Measurements from ENCODE around the gene MAP3K19.
"Not testable (repeated sequence)": the region's sequence is repeated elsewhere in the genome, so short reads cannot be mapped to it uniquely, and the experiment has no call there.

MAP3K19 gene, protein sequence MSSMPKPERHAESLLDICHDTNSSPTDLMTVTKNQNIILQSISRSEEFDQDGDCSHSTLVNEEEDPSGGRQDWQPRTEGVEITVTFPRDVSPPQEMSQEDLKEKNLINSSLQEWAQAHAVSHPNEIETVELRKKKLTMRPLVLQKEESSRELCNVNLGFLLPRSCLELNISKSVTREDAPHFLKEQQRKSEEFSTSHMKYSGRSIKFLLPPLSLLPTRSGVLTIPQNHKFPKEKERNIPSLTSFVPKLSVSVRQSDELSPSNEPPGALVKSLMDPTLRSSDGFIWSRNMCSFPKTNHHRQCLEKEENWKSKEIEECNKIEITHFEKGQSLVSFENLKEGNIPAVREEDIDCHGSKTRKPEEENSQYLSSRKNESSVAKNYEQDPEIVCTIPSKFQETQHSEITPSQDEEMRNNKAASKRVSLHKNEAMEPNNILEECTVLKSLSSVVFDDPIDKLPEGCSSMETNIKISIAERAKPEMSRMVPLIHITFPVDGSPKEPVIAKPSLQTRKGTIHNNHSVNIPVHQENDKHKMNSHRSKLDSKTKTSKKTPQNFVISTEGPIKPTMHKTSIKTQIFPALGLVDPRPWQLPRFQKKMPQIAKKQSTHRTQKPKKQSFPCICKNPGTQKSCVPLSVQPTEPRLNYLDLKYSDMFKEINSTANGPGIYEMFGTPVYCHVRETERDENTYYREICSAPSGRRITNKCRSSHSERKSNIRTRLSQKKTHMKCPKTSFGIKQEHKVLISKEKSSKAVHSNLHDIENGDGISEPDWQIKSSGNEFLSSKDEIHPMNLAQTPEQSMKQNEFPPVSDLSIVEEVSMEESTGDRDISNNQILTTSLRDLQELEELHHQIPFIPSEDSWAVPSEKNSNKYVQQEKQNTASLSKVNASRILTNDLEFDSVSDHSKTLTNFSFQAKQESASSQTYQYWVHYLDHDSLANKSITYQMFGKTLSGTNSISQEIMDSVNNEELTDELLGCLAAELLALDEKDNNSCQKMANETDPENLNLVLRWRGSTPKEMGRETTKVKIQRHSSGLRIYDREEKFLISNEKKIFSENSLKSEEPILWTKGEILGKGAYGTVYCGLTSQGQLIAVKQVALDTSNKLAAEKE (N-terminal part only)

DNA sequence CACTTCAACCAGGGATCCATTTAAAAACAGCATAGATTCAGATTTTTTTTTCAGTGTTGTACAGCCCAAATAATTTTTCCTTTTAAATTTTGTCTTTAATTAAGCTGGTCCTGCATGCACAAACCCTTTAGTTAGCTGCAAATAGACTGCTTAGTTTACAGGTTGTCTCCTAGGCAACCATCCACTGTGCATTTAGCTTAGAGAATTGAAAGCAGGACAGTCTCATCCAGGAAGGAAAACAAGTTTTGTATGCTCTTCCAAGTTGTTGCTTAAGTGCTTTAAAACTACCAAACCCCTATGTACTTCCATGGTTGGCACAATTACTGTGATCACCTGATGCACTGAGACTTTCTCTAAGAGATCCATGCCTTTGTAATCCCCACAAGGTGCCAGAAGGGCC lies at the start of gene MAP3K19:
Gene MAP3K19, minus strand, starts transcription at position 148 of the 400 bp plus-strand sequence. CDS start 22,800 bp downstream, outside the sequence.
- no peak for DNase-seq (ENCODE audit: low read depth in 1 of 2, low spot score in 1 of 2)

DNA sequence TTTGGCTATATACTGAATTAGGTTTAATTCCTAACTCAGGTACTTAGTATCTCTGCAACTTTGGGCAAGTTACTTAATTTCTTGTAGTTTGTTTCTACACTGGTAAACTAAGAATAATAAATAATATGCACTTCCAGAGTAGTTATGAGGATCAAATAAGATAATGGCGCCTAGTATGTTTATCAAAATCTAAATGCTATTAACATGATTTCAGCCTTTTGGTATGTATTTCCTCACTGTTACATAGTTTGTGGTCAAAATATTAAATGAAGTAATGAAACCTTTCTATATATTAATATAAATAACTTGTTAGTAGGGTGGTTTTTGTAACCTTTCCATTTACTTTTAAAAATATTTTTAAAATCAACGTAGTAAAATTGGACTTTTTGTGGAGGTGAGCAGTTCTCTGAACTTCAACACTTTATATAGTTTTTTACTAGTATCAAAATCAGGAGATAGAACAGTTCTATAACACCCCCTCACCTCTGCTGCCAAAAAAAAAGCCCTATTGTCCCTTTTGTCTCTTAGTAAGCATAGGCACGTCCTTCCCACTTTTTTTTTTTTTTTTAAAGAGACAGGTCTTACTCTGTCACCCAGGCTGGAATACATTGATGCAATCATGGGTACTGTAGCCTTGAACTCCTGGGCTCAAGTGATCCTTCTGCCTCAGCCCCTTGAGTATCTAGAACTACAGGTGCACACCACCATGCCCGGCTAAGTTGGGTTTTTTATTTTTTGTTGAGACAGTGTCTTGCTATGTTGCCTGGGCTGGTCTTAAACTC lies 49.6 kb upstream of the MAP3K19 start:
- no peak for DNase-seq (ENCODE audit: low read depth in 1 of 2, low spot score in 1 of 2)

DNA sequence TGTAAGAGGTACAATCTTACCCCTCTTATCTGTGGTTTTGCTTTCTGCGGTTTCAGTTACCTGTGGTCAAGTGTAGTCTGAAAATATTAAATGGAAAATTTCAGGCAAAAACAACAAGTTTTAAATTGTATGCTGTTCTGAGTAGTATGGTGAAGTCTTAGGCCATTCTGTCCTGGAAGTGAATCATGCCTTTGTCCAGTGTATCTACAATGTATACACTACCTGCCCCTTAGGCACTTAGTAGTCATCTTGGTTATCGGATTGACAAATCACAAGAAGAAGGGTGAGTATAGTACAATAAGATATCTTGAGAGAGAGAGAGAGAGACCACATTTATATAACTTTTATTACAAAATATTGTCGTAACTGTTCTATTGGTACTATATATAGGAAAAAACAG lies 48.3 kb upstream of the MAP3K19 start:
- DNase-seq (ENCODE audit: low read depth in 1 of 2, low spot score in 1 of 2): no peak

DNA sequence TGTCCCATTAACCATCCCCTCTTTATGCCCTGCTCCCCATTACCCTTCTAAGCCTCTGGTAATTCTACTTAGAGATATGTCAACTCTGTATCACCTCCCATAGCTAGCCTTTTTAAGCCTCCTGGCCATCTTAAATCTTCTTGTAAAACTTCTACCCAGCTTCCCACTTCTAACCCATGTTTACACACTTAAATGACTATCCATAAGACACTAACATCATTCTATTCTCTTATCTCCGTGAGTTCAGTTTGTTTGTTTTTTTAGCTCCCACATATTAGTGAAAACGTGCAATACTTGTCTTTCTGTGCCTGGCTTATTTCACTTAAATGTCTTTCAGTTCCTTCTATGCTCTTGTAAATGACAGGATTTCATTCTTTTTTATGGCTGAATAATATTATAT lies 47.3 kb upstream of the MAP3K19 start:
- DNase-seq (ENCODE audit: low read depth in 1 of 2, low spot score in 1 of 2): no peak

DNA sequence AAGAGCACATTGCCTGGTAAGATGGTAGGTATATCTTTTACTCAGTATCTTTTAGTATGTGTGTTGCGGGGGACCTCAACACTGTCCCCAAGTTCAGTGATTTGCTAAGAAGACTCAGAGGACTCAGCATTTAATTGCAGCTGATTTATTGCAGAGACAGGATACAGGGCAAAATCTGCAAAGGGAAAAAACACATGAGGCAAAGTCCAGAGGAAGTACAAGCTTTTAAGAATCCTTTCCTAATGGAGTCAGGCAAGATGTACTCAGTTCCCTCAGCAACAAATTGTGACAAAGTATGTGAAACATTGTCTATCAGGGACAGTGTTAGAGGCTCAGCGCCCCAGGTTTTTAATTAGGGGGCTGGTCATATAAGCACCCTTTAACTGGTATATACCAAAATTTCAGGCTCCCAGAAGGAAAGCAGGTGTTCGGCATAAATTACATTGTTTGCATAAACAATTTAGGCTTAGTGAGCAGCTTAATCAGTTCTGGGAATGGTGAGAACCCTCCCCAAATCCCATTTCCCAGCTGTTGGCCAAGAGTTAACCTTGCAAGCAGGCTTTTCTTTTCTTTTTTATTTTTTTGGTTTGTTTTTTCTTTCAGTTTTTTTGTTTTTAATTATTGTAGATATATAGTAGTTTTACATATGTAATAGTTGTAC lies 46.6 kb upstream of the MAP3K19 start:
- no peak for DNase-seq (ENCODE audit: low read depth in 1 of 2, low spot score in 1 of 2)

DNA sequence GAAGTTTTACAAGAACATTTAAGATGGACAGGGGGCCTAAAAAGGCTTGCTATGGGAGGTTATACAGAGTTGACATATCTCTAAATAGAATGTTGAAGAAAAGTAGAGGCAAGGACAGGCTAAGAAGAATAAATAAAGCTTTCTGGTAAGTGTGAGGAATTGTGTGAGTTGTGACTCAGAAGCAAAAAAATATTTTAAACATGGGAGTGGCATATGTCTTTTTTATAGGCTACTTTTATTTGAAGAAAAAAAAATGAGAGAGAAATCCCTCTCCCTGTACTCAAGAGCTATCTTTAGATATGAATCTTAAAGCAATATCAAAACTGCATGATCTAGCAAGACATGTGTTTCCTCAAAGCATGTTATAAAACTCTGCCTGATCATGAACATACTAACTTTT lies 45.9 kb upstream of the MAP3K19 start:
- no peak for DNase-seq (ENCODE audit: low read depth in 1 of 2, low spot score in 1 of 2)

DNA sequence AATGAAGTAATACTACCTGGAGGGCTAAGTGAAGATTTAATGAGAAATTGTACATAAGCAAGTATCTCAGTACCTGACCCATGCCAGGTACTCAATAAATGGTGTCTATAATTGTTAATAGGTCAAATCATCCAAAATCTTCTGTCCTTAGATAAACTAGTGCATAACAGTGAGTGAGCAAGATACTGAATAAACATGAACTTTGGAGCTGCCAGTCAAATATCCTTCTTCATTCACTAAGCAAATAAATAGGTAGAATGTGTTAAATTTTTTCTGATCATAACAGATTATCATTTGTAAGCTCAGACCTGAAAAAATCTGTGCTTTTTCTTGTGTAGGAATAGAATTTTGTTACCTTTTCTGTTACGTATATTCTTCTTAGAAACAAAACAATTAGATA lies 44.4 kb upstream of the MAP3K19 start:
- DNase-seq (ENCODE audit: low read depth in 1 of 2, low spot score in 1 of 2): no peak

DNA sequence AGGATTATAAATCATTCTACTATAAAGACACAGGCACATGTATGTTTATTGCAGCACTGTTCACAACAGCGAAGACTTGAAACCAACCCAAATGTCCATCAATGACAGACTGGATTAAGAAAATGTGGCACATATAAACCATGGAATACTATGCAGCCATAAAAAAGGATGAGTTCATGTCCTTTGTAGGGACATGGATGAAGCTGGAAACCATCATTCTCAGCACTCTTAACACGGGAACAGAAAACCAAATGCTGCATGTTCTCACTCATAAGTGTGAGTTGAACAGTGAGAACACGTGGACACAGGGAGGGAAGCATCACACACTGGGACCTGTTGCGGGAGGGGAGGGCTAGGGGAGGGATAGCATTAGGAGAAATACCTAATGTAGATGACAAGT lies 42.4 kb upstream of the MAP3K19 start:
- not testable (repeated sequence) for DNase-seq (ENCODE audit: low read depth in 1 of 2, low spot score in 1 of 2)

DNA sequence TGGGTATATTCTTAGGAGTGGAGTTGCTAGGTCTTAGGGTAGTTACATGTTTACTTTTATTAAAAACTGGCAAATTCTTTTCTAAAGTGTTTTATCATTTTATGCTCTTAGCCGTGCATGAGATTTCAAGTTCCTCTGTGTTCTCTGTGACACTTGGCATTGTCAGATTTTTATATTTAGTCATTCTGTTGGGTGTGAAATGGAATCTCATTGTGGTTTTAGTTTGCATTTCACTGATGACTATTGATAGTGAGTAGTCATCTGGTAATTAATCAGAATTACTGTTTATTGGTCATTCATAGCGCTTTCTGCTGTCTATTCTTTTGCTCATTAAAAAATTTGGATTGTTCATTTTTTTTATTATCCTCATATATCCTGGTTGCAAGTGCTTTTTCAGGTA lies 39.0 kb upstream of the MAP3K19 start:
- DNase-seq (ENCODE audit: low read depth in 1 of 2, low spot score in 1 of 2): no peak

DNA sequence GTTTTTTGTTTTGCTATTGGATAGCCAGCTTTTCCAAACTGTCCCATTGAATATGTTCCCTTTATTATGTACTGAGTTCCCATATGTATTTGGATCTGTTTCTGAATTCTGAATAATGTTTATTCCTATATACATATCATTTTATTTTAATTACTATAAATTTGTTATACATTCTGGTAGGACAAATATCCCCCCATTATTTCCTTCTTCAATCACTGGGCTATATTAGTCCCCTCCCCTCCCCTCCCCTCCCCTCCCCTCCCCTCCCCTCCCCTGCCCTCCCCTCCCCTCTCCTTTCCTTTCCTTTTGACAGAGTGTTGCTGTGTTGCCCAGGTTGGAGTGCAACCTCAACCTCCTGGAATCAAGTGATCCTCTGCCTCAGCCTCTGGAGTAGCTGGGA lies 31.2 kb upstream of the MAP3K19 start:
- no peak for DNase-seq (ENCODE audit: low read depth in 1 of 2, low spot score in 1 of 2)

DNA sequence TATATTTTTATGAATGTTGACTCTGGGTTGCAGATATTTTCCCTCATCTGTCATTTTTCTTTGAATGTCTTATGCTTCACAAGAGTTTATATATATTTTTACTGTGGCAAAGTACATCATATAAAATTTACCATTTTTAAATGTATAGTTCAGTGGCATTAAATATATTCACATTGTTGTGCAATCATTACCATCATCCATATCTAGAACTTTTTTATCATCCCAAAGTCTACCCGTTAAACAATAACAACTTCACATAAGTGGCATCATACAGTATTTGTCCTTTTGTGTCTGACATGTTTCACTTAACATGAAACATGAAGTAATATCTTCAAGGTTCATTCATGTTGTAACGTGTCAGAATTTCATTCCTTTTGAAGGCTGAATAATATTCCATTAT lies 29.3 kb upstream of the MAP3K19 start:
- DNase-seq (ENCODE audit: low read depth in 1 of 2, low spot score in 1 of 2): no peak

DNA sequence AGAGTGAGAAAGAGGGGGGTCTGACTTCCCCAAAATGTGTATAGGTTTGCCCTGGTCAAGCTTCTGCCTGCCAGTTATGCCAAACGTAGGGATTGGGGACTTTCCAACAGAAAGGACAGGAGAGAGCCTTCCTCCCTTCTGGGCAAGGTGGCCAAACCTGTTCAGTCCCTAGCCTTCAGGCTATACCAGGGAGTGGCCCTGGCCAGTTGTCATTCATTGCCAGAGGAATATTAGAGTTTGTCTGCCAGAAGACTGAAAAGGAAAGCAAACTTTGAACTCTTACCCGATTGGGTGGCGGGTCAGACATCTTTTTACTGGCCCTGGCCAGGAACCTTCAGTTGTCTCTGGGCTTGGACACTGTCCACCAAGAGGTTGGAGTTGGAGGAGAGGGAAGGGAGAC lies 27.0 kb upstream of the MAP3K19 start:
- DNase-seq (ENCODE audit: low read depth in 1 of 2, low spot score in 1 of 2): no peak

DNA sequence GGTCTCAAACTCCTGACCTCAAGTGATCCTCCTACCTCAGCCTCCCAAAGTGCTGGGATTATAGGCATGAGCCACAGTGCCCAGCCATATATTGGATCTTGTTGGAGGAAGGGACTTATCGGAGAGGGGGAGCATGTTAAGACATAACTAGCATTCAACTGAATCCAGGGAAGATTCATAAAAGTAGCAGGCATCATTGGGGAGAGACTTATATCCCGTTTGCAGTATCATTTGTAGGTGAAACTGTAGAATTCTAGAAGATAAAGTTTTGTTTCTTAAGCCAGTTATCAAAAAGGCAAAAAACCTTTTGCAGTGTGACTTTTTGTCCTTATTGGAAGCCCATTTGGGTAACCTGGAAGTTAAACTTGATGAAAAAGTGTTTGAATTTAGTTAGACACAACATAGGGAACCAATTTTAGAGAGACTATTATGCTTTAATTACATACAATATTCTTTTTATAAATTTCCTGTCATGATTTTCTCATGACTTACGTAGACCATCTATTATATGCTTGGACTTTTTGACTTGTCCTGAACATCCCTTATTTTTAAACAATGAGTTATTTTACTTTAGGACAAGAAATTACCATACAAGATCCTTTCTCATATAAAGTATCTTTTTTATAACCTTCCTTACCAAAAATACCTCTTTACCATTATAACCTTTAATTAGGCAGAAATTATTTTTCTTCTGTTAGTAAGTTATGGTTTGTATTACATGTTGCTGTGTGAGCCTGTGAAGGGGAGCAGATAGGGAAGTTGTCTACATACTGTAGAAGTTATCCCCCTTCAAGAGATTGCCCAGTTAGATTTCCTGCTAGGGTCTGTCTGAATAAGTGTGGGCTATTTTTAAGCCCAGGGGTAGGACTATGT lies 25.1 kb upstream of the MAP3K19 start:
- no peak for DNase-seq (ENCODE audit: low read depth in 1 of 2, low spot score in 1 of 2)

DNA sequence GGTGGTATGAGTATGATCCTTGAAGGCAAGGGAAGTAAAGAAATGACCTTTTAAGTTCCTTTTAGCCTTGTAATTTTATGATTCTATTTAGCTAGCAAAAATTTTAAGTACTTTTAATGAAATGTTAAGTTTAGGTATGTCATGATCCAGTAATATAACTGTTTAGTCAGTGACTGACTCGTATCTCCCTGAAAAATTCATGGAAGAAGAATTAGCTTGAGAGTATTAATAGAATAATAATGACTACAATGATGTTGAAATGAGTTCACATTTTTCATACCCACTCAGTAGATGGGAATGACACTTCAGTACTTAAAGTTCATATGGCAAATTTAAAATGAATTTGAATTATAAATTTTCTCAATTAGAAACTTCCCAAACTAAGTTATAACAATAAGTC lies 19.5 kb upstream of the MAP3K19 start:
- DNase-seq (ENCODE audit: low read depth in 1 of 2, low spot score in 1 of 2): no peak

DNA sequence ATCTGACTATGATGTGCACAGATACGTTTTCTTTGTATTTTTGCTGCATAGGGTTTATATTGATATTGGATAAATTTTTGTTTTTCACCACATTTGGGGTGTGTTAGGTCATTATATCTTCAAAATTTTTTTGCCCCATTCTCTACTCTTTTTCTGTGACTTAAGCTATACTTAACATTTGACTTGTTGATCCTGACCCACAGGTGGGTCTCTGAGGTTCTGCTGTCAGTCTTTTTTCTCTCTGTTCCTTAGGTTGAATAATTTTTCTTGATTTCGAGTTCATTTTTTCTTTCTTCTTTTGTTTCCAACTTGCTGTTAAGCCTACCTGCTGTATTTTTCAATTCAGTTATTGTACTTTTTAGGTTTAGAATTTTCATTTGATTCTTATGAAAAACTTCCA lies 16.9 kb upstream of the MAP3K19 start:
- no peak for DNase-seq (ENCODE audit: low read depth in 1 of 2, low spot score in 1 of 2)

DNA sequence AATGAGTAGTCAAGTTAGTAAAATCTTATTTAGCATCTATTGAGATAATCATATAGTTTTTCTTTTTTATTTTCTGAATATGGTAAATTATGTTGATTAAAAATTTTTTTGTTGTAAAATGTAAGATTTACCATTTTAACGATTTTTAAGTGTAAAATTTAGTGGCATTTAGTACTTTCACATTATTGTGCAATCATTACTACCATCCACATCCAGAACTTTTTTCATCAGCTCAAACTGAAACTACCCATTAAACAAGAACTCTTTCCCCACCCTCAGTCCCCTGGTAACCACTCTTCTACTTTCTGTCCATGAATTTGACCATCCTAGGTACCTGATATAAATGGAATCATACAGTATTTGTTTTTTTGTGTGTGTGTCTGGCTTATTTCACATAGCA lies 16.0 kb upstream of the MAP3K19 start:
- no peak for DNase-seq (ENCODE audit: low read depth in 1 of 2, low spot score in 1 of 2)

DNA sequence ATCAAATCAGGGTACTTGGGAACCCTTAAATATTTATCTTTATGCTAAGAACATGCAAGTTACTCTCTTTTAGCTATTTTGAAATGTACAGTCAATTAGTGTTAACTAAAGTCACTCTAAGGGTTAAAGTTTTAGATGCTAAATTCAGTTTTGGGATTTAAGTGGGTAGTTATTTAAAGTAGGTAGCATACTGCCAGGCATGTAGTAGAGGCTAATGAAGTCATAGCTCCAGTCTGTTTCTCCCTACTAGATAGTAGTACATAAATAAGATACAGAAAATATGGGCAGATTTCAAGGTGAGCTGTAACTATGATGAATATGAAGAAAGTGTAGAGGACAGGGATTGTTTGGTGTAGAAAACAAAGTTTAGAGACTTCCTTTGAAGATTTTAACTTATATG lies 12.3 kb upstream of the MAP3K19 start:
- no peak for DNase-seq (ENCODE audit: low read depth in 1 of 2, low spot score in 1 of 2)

DNA sequence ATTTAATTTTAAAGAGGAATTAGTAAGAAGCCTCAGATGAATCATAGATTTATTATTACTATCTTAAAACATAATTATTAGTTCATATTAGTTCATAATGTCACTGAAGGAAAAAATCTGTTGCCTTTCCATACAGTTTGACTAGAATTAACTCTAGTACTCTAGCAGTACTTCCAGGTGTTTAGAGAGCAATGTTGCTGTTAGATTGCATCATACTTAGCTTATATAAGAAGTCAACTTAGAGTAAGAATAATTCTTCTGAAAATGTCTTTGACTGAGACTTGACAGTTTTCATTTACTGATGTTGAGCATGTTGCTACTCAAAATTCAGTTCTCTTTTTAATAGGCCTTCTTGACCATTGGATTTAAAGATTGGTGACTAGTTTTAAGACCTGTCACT lies 9.5 kb upstream of the MAP3K19 start:
- no peak for DNase-seq (ENCODE audit: low read depth in 1 of 2, low spot score in 1 of 2)

DNA sequence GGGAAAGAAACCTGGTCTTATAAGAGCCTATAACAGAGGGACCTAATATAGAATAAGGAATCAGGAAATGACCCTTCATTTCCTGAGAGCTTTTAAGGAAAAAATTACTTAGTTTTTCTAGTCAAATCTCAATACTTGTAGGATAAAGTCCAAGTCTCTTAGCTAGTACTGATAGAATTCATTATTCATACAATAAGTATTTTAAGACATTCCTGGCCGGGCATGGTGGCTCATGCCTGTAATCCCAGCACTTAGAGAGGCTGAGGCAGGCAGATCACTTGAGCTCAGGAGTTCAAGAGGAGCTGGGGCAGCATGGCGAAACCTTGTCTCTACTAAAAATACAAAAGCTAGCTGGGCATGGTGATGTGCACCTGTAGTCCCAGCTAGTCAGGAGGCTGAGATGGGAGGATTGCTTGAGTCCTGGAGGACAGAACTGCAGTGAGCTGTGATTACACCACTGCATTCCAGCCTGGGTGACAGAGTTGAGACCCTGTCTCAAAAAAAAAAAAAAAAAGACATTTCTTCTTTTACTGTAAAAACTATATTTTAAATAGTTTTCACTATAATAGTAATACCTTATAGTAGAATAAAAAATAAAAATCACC lies 8.0 kb upstream of the MAP3K19 start:
- no peak for DNase-seq (ENCODE audit: low read depth in 1 of 2, low spot score in 1 of 2)

Measured in activated CD4-positive, alpha-beta T cell treated with anti-CD3 and anti-CD28 coated beads, Interleukin-2, amount 50 U/mL, for 24 hours (primary cell).